ENCODE measurements around the gene ICAM1. TPM values are rescaled to one million over a fixed set of nuclear protein-coding genes. Genes with fewer than 3 reads are reported as not detected.
"Not testable (repeated sequence)": the region's sequence is repeated elsewhere in the genome, so short reads cannot be mapped to it uniquely, and the experiment has no call there.

Gene ICAM1
- total RNA-seq: 5.1 and 21.3 TPM in 2 replicates
- polyA plus RNA-seq (2012): 8.3 TPM

- DNase-seq (ENCODE audit: low read depth): peak; percentile 33
These were observed at the start of gene ICAM1 for GRCh38 chr19:10270616-10271394. TSS of gene ICAM1 (plus strand) at chr19:10271120. CDS start at chr19:10271160, 40 bp downstream.

GRCh38 chr19:10222201-10222890 lies 48.6 kb upstream of the ICAM1 start:
- DNase-seq (ENCODE audit: low read depth): no peak

GRCh38 chr19:10223488-10224213 lies 47.3 kb upstream of the ICAM1 start:
- no peak for DNase-seq (ENCODE audit: low read depth)

GRCh38 chr19:10224337-10224736 lies 46.6 kb upstream of the ICAM1 start:
- DNase-seq (ENCODE audit: low read depth): no peak

- DNase-seq (ENCODE audit: low read depth): no peak
These were observed 44.9 kb upstream of the ICAM1 start for GRCh38 chr19:10226021-10226375.

GRCh38 chr19:10226376-10227025 lies 44.4 kb upstream of the ICAM1 start:
- DNase-seq (ENCODE audit: low read depth): no peak

- DNase-seq (ENCODE audit: low read depth): no peak
These were observed 43.6 kb upstream of the ICAM1 start for GRCh38 chr19:10227026-10227971.

- DNase-seq (ENCODE audit: low read depth): no peak
These were observed 42.5 kb upstream of the ICAM1 start for GRCh38 chr19:10228393-10228792.

GRCh38 chr19:10228920-10229319 lies 42.0 kb upstream of the ICAM1 start:
- DNase-seq (ENCODE audit: low read depth): no peak

- DNase-seq (ENCODE audit: low read depth): peak; percentile 21
These were observed 40.6 kb upstream of the ICAM1 start for GRCh38 chr19:10230173-10230860.

- peak; percentile 58 for DNase-seq (ENCODE audit: low read depth)
These were observed 39.9 kb upstream of the ICAM1 start, which contains the start of gene S1PR2 for GRCh38 chr19:10230861-10231611. TSS of gene S1PR2 (minus strand) at chr19:10231331. CDS start at chr19:10224905, 6,426 bp downstream.

GRCh38 chr19:10231612-10232228 lies 39.2 kb upstream of the ICAM1 start:
- no peak for DNase-seq (ENCODE audit: low read depth)

GRCh38 chr19:10233946-10234345 lies 37.0 kb upstream of the ICAM1 start:
- DNase-seq (ENCODE audit: low read depth): no peak

GRCh38 chr19:10235003-10235402 lies 35.9 kb upstream of the ICAM1 start:
- no peak for DNase-seq (ENCODE audit: low read depth)

- DNase-seq (ENCODE audit: low read depth): not testable (repeated sequence)
These were observed 35.5 kb upstream of the ICAM1 start for GRCh38 chr19:10235409-10235808.

GRCh38 chr19:10237702-10238101 lies 33.2 kb upstream of the ICAM1 start:
- DNase-seq (ENCODE audit: low read depth): no peak

- no peak for DNase-seq (ENCODE audit: low read depth)
These were observed 32.6 kb upstream of the ICAM1 start for GRCh38 chr19:10238172-10238783.
